Mononuclear cell (primary cell): Measurements from ENCODE around the gene ZSCAN22. TPM values are rescaled to one million over a fixed set of nuclear protein-coding genes. Genes with fewer than 3 reads are reported as not detected.

ENCODE experiments used
- H3K27me3 ChIP-seq: 2 replicates; pipeline ENCODE4 v1.6.0; 2011; ENCODE audit warnings: low read length, control low read depth; ENCODE audit not compliant: insufficient read depth
- H3K4me1 ChIP-seq: 2 replicates; pipeline ENCODE4 v1.5.1; 2011; ENCODE audit warnings: mild to moderate bottlenecking, low read length, control low read depth; ENCODE audit not compliant: insufficient read depth
- H3K4me3 ChIP-seq: 2 replicates; pipeline ENCODE4 v1.5.1; 2011; ENCODE audit warnings: mild to moderate bottlenecking, low read length, moderate library complexity
- H3K9me3 ChIP-seq: 2 replicates; pipeline ENCODE4 v1.5.1; 2011; ENCODE audit warnings: low read depth, mild to moderate bottlenecking, control low read depth, low read length
- total RNA-seq: library from RNA; depleted of rRNA; stranded (reverse); fragments of >200 nt; gene quantifications from one replicate; pipeline ENCODE4 v1.2.3, GENCODE V29; 2012

ZSCAN22 gene
- total RNA-seq, 1 donor: 0.52 TPM

GRCh38 chr19:58386576-58387337, 60.0 kb downstream of the ZSCAN22 start, which contains the start of gene RPS5:
Gene RPS5 (plus strand): TSS chr19:58387269. CDS start chr19:58388138, 869 bp downstream.
- peak within 1 kb of the TSS; percentile 82 for H3K4me3 ChIP-seq
- no peaks in the 10 kb centered on the region for H3K9me3 ChIP-seq
- peaks cover 35% of the 10 kb centered on the region for H3K4me1 ChIP-seq
- no peaks in the 10 kb centered on the region for H3K27me3 ChIP-seq

- Histone ChIP-seq H3K9me3 (no peaks in the 10 kb centered on the region), H3K4me3 (peak overlapping the region; percentile 82), H3K27me3 (no peaks in the 10 kb centered on the region), H3K4me1 (peaks cover 29% of the 10 kb centered on the region)
Observed at GRCh38 chr19:58387338-58388174, 60.8 kb downstream of the ZSCAN22 start.

GRCh38 chr19:58388175-58388526, 61.4 kb downstream of the ZSCAN22 start:
- H3K4me3 ChIP-seq: no peak overlapping the region
- H3K9me3 ChIP-seq: no peaks in the 10 kb centered on the region
- H3K27me3 ChIP-seq: no peaks in the 10 kb centered on the region
- H3K4me1 ChIP-seq: peaks cover 29% of the 10 kb centered on the region

Other genes with a start within 250 kb of the ZSCAN22 start
- gene ZSCAN18, start 228.8 kb upstream of the ZSCAN22 start, total RNA-seq: 27.3 TPM
- 23.8 TPM for gene ZNF329, start 176.2 kb upstream of the ZSCAN22 start, total RNA-seq
- 61.1 TPM for gene ZNF274, start 143.9 kb upstream of the ZSCAN22 start, total RNA-seq
- 7.2 TPM for gene ZNF544, start 98.1 kb upstream of the ZSCAN22 start, total RNA-seq
- 13.4 TPM for gene ZNF8, start 48.0 kb upstream of the ZSCAN22 start, total RNA-seq
- 124 TPM for gene ERVK3-1, start 21.6 kb upstream of the ZSCAN22 start, total RNA-seq
- gene A1BG, start 26.5 kb downstream of the ZSCAN22 start, total RNA-seq: 17.7 TPM
- gene ZNF497, start 35.8 kb downstream of the ZSCAN22 start, total RNA-seq: 0.31 TPM
- gene ZNF837, start 54.0 kb downstream of the ZSCAN22 start, total RNA-seq: 0.84 TPM
- gene RPS5, start 60.3 kb downstream of the ZSCAN22 start, total RNA-seq: 1,513 TPM
- gene RNF225, start 68.7 kb downstream of the ZSCAN22 start, total RNA-seq: 0.42 TPM
- 1.3 TPM for gene ZNF584, start 81.7 kb downstream of the ZSCAN22 start, total RNA-seq
- gene ZNF132, start 113.2 kb downstream of the ZSCAN22 start, total RNA-seq: 1.9 TPM
- gene ZNF324B, start 124.6 kb downstream of the ZSCAN22 start, total RNA-seq: 3.6 TPM
- gene ZNF324, start 140.1 kb downstream of the ZSCAN22 start, total RNA-seq: 19.2 TPM
- 5.5 TPM for gene ZNF446, start 149.4 kb downstream of the ZSCAN22 start, total RNA-seq
- 1.9 TPM for gene SLC27A5, start 185.0 kb downstream of the ZSCAN22 start, total RNA-seq
- 2.7 TPM for gene ZBTB45, start 192.8 kb downstream of the ZSCAN22 start, total RNA-seq
- gene TRIM28, start 217.1 kb downstream of the ZSCAN22 start, total RNA-seq: 152 TPM
- 32.7 TPM for gene CHMP2A, start 228.1 kb downstream of the ZSCAN22 start, total RNA-seq
- gene UBE2M, start 231.6 kb downstream of the ZSCAN22 start, total RNA-seq: 22.5 TPM
- gene MZF1, start 246.3 kb downstream of the ZSCAN22 start, total RNA-seq: 11.4 TPM